Fibroblast of pulmonary artery (primary cell): ENCODE measurements around the gene NISCH.

Experiments used
- DNase-seq: peaks from one replicate; pipeline ENCODE4 v3.0.0-alpha.2; 2010; ENCODE audit warnings: low read depth
- H3K4me3 ChIP-seq: replicated peaks from 2 replicates; pipeline ENCODE4 v1.5.1; 2011; ENCODE audit warnings: low read depth, mild to moderate bottlenecking, control low read depth, low read length, moderate library complexity
- CTCF ChIP-seq: IDR thresholded peaks from 2 replicates; pipeline ENCODE4 v1.5.1; 2011; ENCODE audit warnings: mild to moderate bottlenecking, control low read depth, low read length, inconsistent platforms; ENCODE audit errors: missing control alignments

The NISCH gene

GRCh38 chr3:52521881-52522650, 66.7 kb downstream of the NISCH start:
- no peak overlapping the region for H3K4me3 ChIP-seq
- TF ChIP-seq CTCF = no peak
- DNase-seq = no peak

GRCh38 chr3:52522651-52523251, 67.3 kb downstream of the NISCH start:
- H3K4me3 ChIP-seq = no peak overlapping the region
- DNase-seq = no peak
- no peak for TF ChIP-seq CTCF

- no peak overlapping the region for H3K4me3 ChIP-seq
- no peak for DNase-seq
- no peak for TF ChIP-seq CTCF
Measured at GRCh38 chr3:52523386-52524257, 68.2 kb downstream of the NISCH start.

- TF ChIP-seq CTCF = no peak
- H3K4me3 ChIP-seq = no peak overlapping the region
- no peak for DNase-seq
Measured at GRCh38 chr3:52524258-52524751, 68.9 kb downstream of the NISCH start.

- no peak overlapping the region for H3K4me3 ChIP-seq
- no peak for TF ChIP-seq CTCF
- no peak for DNase-seq
Measured at GRCh38 chr3:52524752-52525679, 69.6 kb downstream of the NISCH start.
